NCI-H460 (cell line): ENCODE measurements around the gene AKT1. TPM values are rescaled to one million over a fixed set of nuclear protein-coding genes. Genes with fewer than 3 reads are reported as not detected.
"Not testable (repeated sequence)": the region's sequence is repeated elsewhere in the genome, so short reads cannot be mapped to it uniquely, and the experiment has no call there.

ENCODE experiments used
- DNase-seq: peaks from one replicate; pipeline ENCODE4 v3.0.0-alpha.2; 2016; ENCODE audit warnings: low read depth; ENCODE audit errors: extremely low read depth
- total RNA-seq: library from RNA; depleted of rRNA; stranded (reverse); fragments of >200 nt; shearing (Covaris generic); gene quantifications from 2 replicates; pipeline ENCODE4 v1.2.3, GENCODE V29; 2014; rRNA removed

Gene AKT1
- total RNA-seq, 1 experiment from 2014 or later = 83.9 TPM

DNA sequence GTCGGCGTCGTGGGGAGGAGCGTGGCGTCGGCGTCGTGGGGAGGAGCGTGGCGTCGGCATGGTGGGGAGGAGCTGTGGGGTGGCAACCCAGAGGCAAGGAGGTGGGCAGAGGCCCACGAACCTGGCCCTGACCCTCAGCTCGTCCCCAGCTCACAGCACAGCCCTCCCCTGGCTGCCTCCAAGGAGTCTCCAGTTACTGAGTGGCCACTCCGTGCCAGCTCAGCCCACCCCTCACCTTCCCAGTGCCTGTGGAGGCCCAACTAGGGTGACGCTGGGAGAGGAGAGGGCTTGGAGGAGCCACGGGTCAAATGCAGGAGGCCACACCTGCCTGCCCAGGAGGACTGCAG is 65.7 kb downstream of the AKT1 start:
- no peak for DNase-seq

- DNase-seq = not testable (repeated sequence)
Observed at GRCh38 chr14:104729176-104729834, 66.2 kb downstream of the AKT1 start.

DNA sequence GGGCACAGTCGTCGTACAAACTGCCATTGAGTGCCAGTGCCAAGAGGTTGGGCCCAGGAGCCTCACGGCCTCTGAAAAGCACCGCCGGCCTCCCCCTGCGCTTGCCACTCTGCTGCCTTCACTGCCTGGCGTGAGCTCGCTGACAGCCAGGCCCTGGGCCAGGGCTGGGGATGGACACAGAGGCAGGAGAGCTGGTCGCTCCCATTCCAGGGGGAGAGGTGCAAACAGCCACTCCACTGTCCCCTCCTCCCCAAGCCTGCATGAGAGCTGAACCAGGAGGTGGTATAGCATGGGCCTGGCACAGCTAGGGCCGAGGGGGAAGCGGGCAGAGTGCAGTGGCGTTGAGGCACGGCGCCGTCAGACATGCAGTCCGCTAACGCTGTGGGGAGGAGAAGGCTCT is 66.9 kb downstream of the AKT1 start:
- no peak for DNase-seq

- no peak for DNase-seq
Observed at GRCh38 chr14:104726600-104727451, 68.7 kb downstream of the AKT1 start.

GRCh38 chr14:104725772-104726548 is 69.6 kb downstream of the AKT1 start:
- no peak for DNase-seq

GRCh38 chr14:104724981-104725771 is 70.4 kb downstream of the AKT1 start:
- DNase-seq = peak; percentile 49

GRCh38 chr14:104724407-104724980 is 71.1 kb downstream of the AKT1 start:
- DNase-seq = no peak

DNA sequence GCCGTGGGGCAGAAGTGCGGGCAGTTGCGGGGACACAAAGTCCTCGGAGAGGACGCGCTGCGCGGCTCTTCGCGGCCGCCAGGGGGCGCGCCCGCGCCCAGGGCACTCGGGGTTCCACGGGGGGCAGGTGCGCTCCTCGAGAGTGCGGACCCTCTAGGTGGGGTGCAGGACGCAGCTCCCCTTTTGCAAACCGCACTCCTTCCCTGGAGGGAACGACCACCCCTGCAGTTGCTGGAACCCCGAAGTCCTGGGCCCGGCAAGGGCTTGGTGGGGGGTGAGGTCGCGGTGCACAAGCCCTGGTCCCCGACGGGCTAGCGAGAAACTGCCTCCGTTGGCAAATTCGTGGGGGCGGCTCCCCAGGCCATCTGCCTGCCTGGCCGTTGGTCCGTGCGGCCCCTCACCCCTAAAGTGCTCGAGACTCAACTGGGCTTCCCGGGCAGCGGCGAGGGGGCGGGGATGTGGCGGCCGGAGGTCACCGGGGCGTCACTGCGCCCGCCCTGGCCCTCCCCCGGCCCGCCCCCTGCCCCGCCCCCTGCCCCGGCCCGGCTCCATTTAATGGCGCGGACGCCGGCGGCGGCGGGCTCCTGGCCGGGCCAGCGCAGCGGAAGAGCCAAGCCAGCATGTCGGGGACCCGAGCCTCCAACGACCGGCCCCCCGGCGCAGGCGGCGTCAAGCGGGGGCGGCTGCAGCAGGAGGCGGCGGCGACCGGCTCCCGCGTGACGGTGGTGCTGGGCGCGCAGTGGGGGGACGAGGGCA is 71.7 kb downstream of the AKT1 start, which contains the start of gene ADSS1:
Gene ADSS1 (plus strand): TSS at position 579 of the 756 bp plus-strand sequence. CDS start 42 bp downstream, at position 621.
- DNase-seq = peak; percentile 52

- DNase-seq = no peak
Observed at GRCh38 chr14:104722938-104723650, 72.5 kb downstream of the AKT1 start.

- DNase-seq = no peak
Observed at GRCh38 chr14:104721505-104722431, 73.8 kb downstream of the AKT1 start.

Other genes with a start within 250 kb of the AKT1 start
- not detected in 2 replicates for gene C14orf180, start 216.0 kb downstream of the AKT1 start, total RNA-seq
- 3.7 and 3.8 TPM in 2 replicates for gene TMEM179, start 191.0 kb downstream of the AKT1 start, total RNA-seq
- gene INF2, start 106.1 kb downstream of the AKT1 start, total RNA-seq = 58.0 and 61.3 TPM in 2 replicates
- gene ADSS1, start 71.5 kb downstream of the AKT1 start, total RNA-seq = 13.0 and 19.8 TPM in 2 replicates
- 70.0 and 94.5 TPM in 2 replicates for gene SIVA1, start 42.6 kb downstream of the AKT1 start, total RNA-seq
- gene ZBTB42, start 5.4 kb upstream of the AKT1 start, total RNA-seq = 3.1 and 3.5 TPM in 2 replicates
- gene CEP170B, start 69.5 kb upstream of the AKT1 start, total RNA-seq = 9.5 and 12.1 TPM in 2 replicates
- gene PLD4, start 129.1 kb upstream of the AKT1 start, total RNA-seq = not detected in 2 replicates
- 35.9 and 38.2 TPM in 2 replicates for gene AHNAK2, start 182.6 kb upstream of the AKT1 start, total RNA-seq
- 9.1 and 11.8 TPM in 2 replicates for gene CLBA1, start 190.0 kb upstream of the AKT1 start, total RNA-seq
- 56.1 and 64.5 TPM in 2 replicates for gene CDCA4, start 225.3 kb upstream of the AKT1 start, total RNA-seq